Measurements from ENCODE around the gene DIPK1A. TPM values are rescaled to one million over a fixed set of nuclear protein-coding genes. Genes with fewer than 3 reads are reported as not detected.
"Not testable (repeated sequence)": the region's sequence is repeated elsewhere in the genome, so short reads cannot be mapped to it uniquely, and the experiment has no call there.

The DIPK1A gene
- total RNA-seq, 1 experiment from 2014 or later = 10.5 TPM

- H3K9me2 ChIP-seq (ENCODE audit: insufficient read depth) = no peaks in the 10 kb centered on the region
- H3K79me2 ChIP-seq (ENCODE audit: low read depth) = no peaks in the 10 kb centered on the region
- H3K27ac ChIP-seq = no peak overlapping the region
- BruUV-seq (replicated peaks) = no TSS peak
- TF ChIP-seq CTCF (conservative IDR thresholded peaks at IDR 0.05) (no peak), EZH2 (IDR thresholded peaks at IDR 0.05; ENCODE audit: low read depth) (no peak)
- ChIA-PET CTCF (no interaction called here), POLR2A (ENCODE audit: unreplicated experiment) (no interaction called here)
- no peaks in the 10 kb centered on the region for H3K27me3 ChIP-seq (ENCODE audit: insufficient read depth, low read depth)
- intact Hi-C loops (cut with micrococcal nuclease; ENCODE audit: unreplicated experiment) = no loop called here
- no peaks in the 10 kb centered on the region for H3K36me3 ChIP-seq (ENCODE audit: low read depth)
- H3K4me2 ChIP-seq = no peak overlapping the region
- peaks cover 4% of the 10 kb centered on the region; the same call in 1 of the 2 replicates for H3K9me3 ChIP-seq (ENCODE audit: insufficient read depth, low read depth)
- H3K4me3 ChIP-seq = no peak overlapping the region
- no peak overlapping the region for H2AFZ ChIP-seq
- H3K4me1 ChIP-seq (replicated peaks; ENCODE audit: insufficient read depth) = no peaks in the 10 kb centered on the region
- H4K20me1 ChIP-seq (ENCODE audit: insufficient read depth) = no peaks in the 10 kb centered on the region; the same call in 1 of the 2 replicates
- no peaks in the 10 kb centered on the region for H3F3A ChIP-seq (ENCODE audit: insufficient read depth, low read depth)
- no peak for DNase-seq
These were observed 60.1 kb downstream of the DIPK1A start for GRCh38 chr1:92901126-92901525.

GRCh38 chr1:92900539-92900938 is 60.7 kb downstream of the DIPK1A start:
- intact Hi-C loops (cut with micrococcal nuclease; ENCODE audit: unreplicated experiment) = no loop called here
- H2AFZ ChIP-seq = no peak overlapping the region
- H3K79me2 ChIP-seq (ENCODE audit: low read depth) = no peaks in the 10 kb centered on the region
- H3F3A ChIP-seq (ENCODE audit: insufficient read depth, low read depth) = no peaks in the 10 kb centered on the region
- H4K20me1 ChIP-seq (ENCODE audit: insufficient read depth) = no peaks in the 10 kb centered on the region; the same call in 1 of the 2 replicates
- H3K27me3 ChIP-seq (ENCODE audit: insufficient read depth, low read depth) = no peaks in the 10 kb centered on the region
- no peak overlapping the region for H3K4me3 ChIP-seq
- H3K36me3 ChIP-seq (ENCODE audit: low read depth) = no peaks in the 10 kb centered on the region
- H3K4me1 ChIP-seq (replicated peaks; ENCODE audit: insufficient read depth) = no peaks in the 10 kb centered on the region
- ChIA-PET POLR2A (ENCODE audit: unreplicated experiment) (no interaction called here), CTCF (interaction anchor here (0.7 kb wide), 1 partner anchor 110 kb away, joined by 3 read pairs; no protein-coding TSS in a partner anchor)
- DNase-seq = no peak
- no peaks in the 10 kb centered on the region for H3K9me2 ChIP-seq (ENCODE audit: insufficient read depth)
- H3K9me3 ChIP-seq (ENCODE audit: insufficient read depth, low read depth) = peaks cover 4% of the 10 kb centered on the region; the same call in 1 of the 2 replicates
- no peak overlapping the region for H3K27ac ChIP-seq
- no peak overlapping the region for H3K4me2 ChIP-seq
- TF ChIP-seq EZH2 (IDR thresholded peaks at IDR 0.05; ENCODE audit: low read depth) (no peak), CTCF (conservative IDR thresholded peaks at IDR 0.05) (no peak)
- BruUV-seq (replicated peaks) = no TSS peak

- Histone ChIP-seq H3K4me2 (no peak overlapping the region), H3K79me2 (ENCODE audit: low read depth) (no peaks in the 10 kb centered on the region), H3F3A (ENCODE audit: insufficient read depth, low read depth) (no peaks in the 10 kb centered on the region), H3K27me3 (ENCODE audit: insufficient read depth, low read depth) (no peaks in the 10 kb centered on the region), H2AFZ (no peak overlapping the region), H4K20me1 (ENCODE audit: insufficient read depth) (no peaks in the 10 kb centered on the region), H3K27ac (no peak overlapping the region), H3K36me3 (ENCODE audit: low read depth) (no peaks in the 10 kb centered on the region), H3K4me3 (no peak overlapping the region), H3K9me3 (ENCODE audit: insufficient read depth, low read depth) (peaks cover 4% of the 10 kb centered on the region; the same call in 1 of the 2 replicates), H3K4me1 (replicated peaks; ENCODE audit: insufficient read depth) (no peaks in the 10 kb centered on the region), H3K9me2 (ENCODE audit: insufficient read depth) (no peaks in the 10 kb centered on the region)
- ChIA-PET POLR2A (ENCODE audit: unreplicated experiment) (no interaction called here), CTCF (no interaction called here)
- BruUV-seq (replicated peaks) = no TSS peak
- DNase-seq = no peak
- no peak for TF ChIP-seq EZH2 (IDR thresholded peaks at IDR 0.05; ENCODE audit: low read depth)
- no peak for TF ChIP-seq CTCF (conservative IDR thresholded peaks at IDR 0.05)
- intact Hi-C loops (cut with micrococcal nuclease; ENCODE audit: unreplicated experiment) = no loop called here
These were observed 61.5 kb downstream of the DIPK1A start for GRCh38 chr1:92899780-92900179.

- H3K36me3 ChIP-seq (ENCODE audit: low read depth); H3K9me2 ChIP-seq (ENCODE audit: insufficient read depth); H3K4me1 ChIP-seq (replicated peaks; ENCODE audit: insufficient read depth); POLR2A ChIA-PET (ENCODE audit: unreplicated experiment); H4K20me1 ChIP-seq (ENCODE audit: insufficient read depth); H3F3A ChIP-seq (ENCODE audit: insufficient read depth, low read depth); H3K4me2 ChIP-seq; H3K27ac ChIP-seq; H3K79me2 ChIP-seq (ENCODE audit: low read depth); H3K27me3 ChIP-seq (ENCODE audit: insufficient read depth, low read depth); H3K4me3 ChIP-seq; BruUV-seq (replicated peaks); intact Hi-C loops (cut with micrococcal nuclease; ENCODE audit: unreplicated experiment); H3K9me3 ChIP-seq (ENCODE audit: insufficient read depth, low read depth); CTCF ChIA-PET; H2AFZ ChIP-seq; DNase-seq: not testable (repeated sequence)
These were observed 63.2 kb downstream of the DIPK1A start for GRCh38 chr1:92898053-92898452.

Data from PC-9 (cell line).